ENCODE results near the gene ELAVL1.
"Not testable (repeated sequence)": the region's sequence is repeated elsewhere in the genome, so short reads cannot be mapped to it uniquely, and the experiment has no call there.

Gene ELAVL1

GRCh38 chr19:7924241-7924640, 81.2 kb downstream of the ELAVL1 start:
- FAIRE-seq, result no peak
- no peak for DNase-seq (ENCODE audit: low spot score)

GRCh38 chr19:7923295-7924191, 81.9 kb downstream of the ELAVL1 start:
- no peak for FAIRE-seq
- DNase-seq (ENCODE audit: low spot score), result no peak

- FAIRE-seq (no peak), DNase-seq (ENCODE audit: low spot score) (no peak)
Observed at GRCh38 chr19:7922836-7923195, 82.6 kb downstream of the ELAVL1 start.

- DNase-seq (ENCODE audit: low spot score), result no peak
- FAIRE-seq, result no peak
Observed at GRCh38 chr19:7921967-7922835, 83.2 kb downstream of the ELAVL1 start.

GRCh38 chr19:7921302-7921966, 84.0 kb downstream of the ELAVL1 start:
- FAIRE-seq (no peak), DNase-seq (ENCODE audit: low spot score) (no peak)

DNA sequence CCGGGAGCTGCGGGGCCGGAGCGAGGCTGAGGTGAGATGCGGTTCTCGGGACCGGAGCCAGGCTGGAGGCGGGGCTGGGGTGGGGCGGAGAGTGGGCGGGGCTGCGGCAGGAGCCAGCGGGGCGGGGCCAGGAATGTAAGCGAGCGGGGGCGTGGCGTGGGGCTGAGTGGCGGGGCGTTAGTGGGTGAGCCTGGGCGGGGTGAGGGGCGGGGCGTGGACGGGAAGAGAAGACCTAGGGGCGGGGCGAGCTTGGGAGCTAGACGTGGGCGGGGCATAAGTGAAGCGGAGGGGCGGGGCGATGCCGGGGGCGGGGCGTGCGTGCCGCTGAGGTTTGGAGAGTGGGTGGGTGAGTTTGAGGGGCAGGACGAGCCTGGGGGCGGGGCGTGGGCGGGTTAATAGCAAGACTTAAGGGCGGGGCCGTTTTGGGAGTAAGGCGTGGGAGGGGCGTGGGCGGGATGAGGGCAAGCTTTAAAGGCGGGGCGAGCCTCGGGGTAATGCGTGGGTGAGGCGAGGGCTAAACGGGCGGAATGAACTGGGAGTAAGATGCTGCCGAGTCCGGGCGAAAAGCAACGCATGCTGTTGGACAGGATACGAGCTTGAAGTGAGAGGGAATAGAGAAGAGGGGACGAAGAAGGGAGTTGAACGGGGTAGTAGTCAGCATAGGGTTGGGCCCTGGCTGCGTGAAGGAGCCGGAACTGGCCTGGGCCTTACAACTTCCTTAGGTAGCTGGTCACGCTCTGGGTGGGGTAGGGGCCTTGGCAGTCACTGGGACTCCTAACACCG, 84.7 kb downstream of the ELAVL1 start:
- DNase-seq (ENCODE audit: low spot score) (peak; percentile 92), FAIRE-seq (no peak)

GRCh38 chr19:7919610-7920518, 85.6 kb downstream of the ELAVL1 start, which contains the start of gene SNAPC2:
Gene SNAPC2, plus strand, starts transcription at chr19:7920338. Its CDS starts 29 bp downstream, at chr19:7920367.
- FAIRE-seq, result no peak
- peak; percentile 85 for DNase-seq (ENCODE audit: low spot score)

GRCh38 chr19:7918615-7919421, 86.6 kb downstream of the ELAVL1 start:
- FAIRE-seq, result no peak

GRCh38 chr19:7918062-7918614, 87.3 kb downstream of the ELAVL1 start:
- not testable (repeated sequence) for FAIRE-seq

More at GRCh38 chr19:7918615-7919421, 86.6 kb downstream of the ELAVL1 start:
- no peak for DNase-seq (ENCODE audit: low spot score)

DNA sequence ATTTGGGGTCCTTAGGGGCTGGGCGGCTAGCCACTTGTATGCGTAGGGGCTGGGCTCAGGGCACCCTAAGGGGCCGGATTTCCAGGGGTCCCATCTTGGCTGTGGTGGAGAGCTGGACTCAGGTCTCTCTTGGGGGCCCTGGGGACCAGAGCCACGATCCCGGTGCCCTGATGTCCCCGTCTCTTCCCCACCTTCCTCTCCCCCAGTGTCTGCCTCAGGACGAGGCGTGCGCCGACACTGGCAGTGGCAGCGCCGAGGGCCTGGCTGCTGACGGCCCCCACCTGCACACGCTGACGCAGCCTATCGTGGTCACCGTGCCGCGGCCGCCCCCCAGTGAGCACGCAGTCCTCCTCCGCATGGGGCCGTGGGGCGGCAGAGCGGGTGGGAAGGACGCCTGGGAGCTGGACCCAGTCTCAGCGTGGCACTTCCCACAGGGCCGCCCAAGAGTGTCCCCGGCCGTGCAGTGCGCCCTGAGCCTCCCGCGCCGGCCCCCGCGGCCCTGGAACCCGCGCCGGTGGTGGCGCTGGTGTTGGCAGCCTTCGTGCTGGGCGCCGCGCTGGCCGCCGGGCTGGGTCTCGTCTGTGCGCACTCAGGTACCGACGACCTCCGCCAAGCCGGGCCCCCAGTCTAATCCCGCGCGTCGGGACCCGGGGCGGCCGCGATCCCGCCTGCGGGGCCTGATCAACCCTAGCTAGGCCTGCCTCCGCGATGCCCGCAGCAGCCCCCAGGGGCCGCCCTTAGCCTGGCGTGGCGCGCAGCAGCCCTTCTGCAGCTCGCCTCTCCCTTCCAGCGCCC, 88.0 kb downstream of the ELAVL1 start:
- DNase-seq (ENCODE audit: low spot score) (no peak), FAIRE-seq (no peak)

More at GRCh38 chr19:7918062-7918614, 87.3 kb downstream of the ELAVL1 start:
- DNase-seq (ENCODE audit: low spot score), result not testable (repeated sequence)

DNA sequence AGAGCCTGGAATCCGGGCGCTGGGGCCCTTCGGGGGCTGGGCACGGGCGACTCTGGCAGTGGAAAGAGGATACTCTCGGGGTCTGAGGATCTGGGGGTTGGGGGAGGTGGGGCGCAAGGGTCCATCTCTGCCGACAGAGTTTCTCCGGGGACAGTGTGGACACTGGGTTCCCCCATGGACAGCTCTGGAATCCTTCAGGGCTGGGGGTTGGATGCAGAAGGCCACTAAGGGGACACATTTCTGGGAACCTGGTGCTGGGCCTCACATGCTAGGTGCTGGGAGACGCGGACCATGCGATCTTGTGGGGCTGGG, 88.5 kb downstream of the ELAVL1 start:
- FAIRE-seq, result no peak

DNA sequence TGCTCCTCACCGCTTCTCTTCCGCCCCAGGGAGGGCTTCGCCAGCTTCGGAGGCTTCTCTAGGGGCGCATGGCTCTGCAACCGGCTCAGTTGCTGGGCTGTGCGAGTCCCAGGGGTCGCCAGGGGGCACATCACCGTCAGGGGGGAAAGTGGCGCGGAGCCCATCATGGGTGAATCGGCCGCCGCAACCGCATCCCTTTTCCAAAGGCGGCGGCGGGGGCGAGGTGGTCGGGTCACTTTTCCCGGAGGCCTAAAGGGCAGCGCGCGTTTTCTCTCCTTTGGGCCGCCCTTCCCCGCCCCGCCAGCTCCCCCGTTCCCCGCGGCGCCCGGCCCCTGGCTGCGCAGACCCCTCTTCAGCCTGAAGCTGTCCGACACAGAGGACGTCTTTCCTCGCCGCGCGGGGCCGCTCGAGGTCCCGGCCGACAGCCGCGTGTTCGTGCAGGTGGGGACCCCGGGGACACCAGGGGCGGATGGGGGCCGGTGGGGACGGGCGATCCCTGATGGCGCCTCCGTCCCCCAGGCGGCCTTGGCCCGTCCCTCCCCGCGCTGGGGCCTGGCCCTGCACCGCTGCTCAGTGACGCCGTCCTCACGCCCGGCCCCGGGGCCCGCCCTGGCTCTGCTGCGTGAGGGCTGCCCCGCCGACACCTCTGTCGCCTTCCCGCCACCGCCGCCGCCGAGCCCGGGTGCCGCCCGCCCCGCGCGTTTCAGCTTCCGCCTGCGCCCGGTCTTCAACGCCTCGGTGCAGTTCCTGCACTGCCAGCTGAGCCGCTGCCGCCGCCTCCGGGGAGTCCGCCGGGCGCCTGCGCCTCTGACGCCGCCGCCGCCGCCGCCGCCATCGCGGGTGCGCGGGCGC, 89.1 kb downstream of the ELAVL1 start:
- DNase-seq (ENCODE audit: low spot score), result no peak

More for the DNA sequence above, 88.5 kb downstream of the ELAVL1 start:
- no peak for DNase-seq (ENCODE audit: low spot score)

GRCh38 chr19:7915250-7916102, 90.0 kb downstream of the ELAVL1 start:
- no peak for FAIRE-seq
- no peak for DNase-seq (ENCODE audit: low spot score)

More for the DNA sequence above, 89.1 kb downstream of the ELAVL1 start:
- no peak for FAIRE-seq

GRCh38 chr19:7914598-7915045, 90.8 kb downstream of the ELAVL1 start, which contains the start of gene TGFBR3L:
Gene TGFBR3L, plus strand, starts transcription at chr19:7914830.
- no peak for FAIRE-seq
- no peak for DNase-seq (ENCODE audit: low spot score)

- no peak for DNase-seq (ENCODE audit: low spot score)
- FAIRE-seq, result no peak
Observed at GRCh38 chr19:7914099-7914498, 91.3 kb downstream of the ELAVL1 start.

GRCh38 chr19:7913652-7914051, 91.8 kb downstream of the ELAVL1 start:
- FAIRE-seq, result no peak
- no peak for DNase-seq (ENCODE audit: low spot score)

All from urothelium cell line (cell line).